SK-N-MC (cell line): ENCODE measurements around the gene SCYGR5.

Experiments used
- EZH2 ChIP-seq: fragments of 200-600 bp; sonication (generic); IDR thresholded peaks from one replicate; pipeline ENCODE4 v1.6.1; 2017; ENCODE audit warnings: antibody characterized with exemption
- POLR2AphosphoS5 ChIP-seq: IDR thresholded peaks from 2 replicates; pipeline ENCODE4 v1.6.1; 2012; ENCODE audit warnings: mild to moderate bottlenecking, low read depth, low read length, borderline replicate concordance

DNA sequence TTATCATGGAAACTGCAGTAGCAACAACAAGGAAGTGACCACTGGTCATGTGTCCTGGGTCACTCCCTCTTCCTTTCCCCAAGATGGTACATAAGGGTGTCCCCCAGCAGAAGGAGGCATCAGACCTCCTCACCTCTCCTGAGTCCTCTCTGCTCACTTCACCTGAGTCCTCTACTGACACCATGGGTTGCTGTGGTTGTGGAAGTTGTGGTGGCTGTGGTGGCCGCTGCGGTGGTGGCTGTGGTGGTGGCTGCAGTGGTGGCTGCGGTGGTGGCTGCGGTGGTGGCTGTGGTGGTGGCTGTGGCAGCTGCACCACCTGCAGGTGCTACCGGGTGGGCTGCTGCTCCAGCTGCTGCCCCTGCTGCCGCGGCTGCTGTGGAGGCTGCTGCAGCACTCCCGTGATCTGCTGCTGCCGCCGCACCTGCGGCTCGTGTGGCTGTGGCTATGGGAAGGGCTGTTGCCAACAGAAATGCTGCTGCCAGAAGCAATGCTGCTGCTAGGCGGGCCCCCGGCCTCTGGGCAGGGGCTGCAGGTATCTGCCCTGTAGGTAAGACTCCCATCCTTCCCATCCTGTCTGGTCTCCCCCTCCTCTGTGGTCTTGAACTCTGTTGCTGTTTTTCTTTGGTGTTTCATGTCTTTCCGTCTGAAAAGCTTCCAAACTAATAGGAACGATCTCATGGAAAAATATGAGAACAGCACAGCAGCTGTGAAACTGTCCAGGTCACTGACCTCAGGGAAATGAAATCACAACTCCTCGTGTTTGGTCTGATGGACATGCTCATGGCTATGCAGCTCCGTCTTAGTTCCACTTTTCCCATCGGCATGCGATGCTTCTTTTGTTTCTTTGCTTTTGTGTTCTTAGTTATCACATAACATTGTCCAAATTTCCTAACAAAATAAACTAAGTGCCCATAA, 49.0 kb upstream of the SCYGR5 start, which contains the start of gene SCYGR4:
- no peak for TF ChIP-seq POLR2AphosphoS5
- TF ChIP-seq EZH2, result no peak
